Measurements from ENCODE around the gene BCL11A.

DNA sequence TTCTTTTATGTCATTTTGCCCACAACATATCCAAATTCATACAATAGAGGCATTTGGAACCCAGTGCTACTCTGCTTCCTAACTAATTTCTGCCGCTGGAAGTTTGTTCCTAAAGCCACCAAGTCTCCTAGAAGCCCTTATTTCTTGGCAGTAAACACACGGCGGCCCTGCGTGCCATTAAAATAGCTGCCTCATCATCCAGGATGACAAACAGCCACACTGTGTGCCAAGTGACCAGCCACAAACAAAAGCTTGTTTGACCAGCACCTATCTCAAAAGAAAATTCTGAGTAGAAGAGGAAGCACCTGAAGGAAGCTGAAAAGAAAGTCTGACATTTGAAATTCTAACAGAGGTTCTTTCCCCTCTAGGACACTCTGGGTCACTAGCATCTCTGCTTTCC, 64.2 kb downstream of the BCL11A start:
- TF ChIP-seq, protein P1, sequence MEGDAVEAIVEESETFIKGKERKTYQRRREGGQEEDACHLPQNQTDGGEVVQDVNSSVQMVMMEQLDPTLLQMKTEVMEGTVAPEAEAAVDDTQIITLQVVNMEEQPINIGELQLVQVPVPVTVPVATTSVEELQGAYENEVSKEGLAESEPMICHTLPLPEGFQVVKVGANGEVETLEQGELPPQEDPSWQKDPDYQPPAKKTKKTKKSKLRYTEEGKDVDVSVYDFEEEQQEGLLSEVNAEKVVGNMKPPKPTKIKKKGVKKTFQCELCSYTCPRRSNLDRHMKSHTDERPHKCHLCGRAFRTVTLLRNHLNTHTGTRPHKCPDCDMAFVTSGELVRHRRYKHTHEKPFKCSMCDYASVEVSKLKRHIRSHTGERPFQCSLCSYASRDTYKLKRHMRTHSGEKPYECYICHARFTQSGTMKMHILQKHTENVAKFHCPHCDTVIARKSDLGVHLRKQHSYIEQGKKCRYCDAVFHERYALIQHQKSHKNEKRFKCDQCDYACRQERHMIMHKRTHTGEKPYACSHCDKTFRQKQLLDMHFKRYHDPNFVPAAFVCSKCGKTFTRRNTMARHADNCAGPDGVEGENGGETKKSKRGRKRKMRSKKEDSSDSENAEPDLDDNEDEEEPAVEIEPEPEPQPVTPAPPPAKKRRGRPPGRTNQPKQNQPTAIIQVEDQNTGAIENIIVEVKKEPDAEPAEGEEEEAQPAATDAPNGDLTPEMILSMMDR (IDR thresholded peaks at IDR 0.05) = no peak
- TF ChIP-seq POLR2A (IDR thresholded peaks at IDR 0.05) = no peak
